PC-3 (cell line): Measurements from ENCODE around the gene OR9A2.

Source experiments
- EZH2phosphoT487 ChIP-seq: fragments of 300-600 bp; sonication (generic); IDR thresholded peaks from 2 replicates; pipeline ENCODE4 v1.6.1; 2018; ENCODE audit warnings: mild to moderate bottlenecking, antibody characterized with exemption, low read length, borderline replicate concordance
- TF ChIP-seq, protein P1 (sequence below): fragments of 300-600 bp; sonication (generic); conservative IDR thresholded peaks from 2 replicates; pipeline ENCODE4 v1.5.1; 2017; ENCODE audit warnings: antibody characterized with exemption, low read depth, mild to moderate bottlenecking, low read length

- TF ChIP-seq EZH2phosphoT487: no peak
- TF ChIP-seq, protein P1, sequence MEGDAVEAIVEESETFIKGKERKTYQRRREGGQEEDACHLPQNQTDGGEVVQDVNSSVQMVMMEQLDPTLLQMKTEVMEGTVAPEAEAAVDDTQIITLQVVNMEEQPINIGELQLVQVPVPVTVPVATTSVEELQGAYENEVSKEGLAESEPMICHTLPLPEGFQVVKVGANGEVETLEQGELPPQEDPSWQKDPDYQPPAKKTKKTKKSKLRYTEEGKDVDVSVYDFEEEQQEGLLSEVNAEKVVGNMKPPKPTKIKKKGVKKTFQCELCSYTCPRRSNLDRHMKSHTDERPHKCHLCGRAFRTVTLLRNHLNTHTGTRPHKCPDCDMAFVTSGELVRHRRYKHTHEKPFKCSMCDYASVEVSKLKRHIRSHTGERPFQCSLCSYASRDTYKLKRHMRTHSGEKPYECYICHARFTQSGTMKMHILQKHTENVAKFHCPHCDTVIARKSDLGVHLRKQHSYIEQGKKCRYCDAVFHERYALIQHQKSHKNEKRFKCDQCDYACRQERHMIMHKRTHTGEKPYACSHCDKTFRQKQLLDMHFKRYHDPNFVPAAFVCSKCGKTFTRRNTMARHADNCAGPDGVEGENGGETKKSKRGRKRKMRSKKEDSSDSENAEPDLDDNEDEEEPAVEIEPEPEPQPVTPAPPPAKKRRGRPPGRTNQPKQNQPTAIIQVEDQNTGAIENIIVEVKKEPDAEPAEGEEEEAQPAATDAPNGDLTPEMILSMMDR: no peak
Measured at GRCh38 chr7:143013473-143013872, 13.5 kb downstream of the OR9A2 start.
